MM.1S (cell line): ENCODE results near the gene F13A1.

ENCODE experiments used
- CTCF ChIP-seq: fragments of 300-600 bp; sonication (generic); IDR thresholded peaks from 2 replicates; pipeline ENCODE4 v1.5.1; 2016; ENCODE audit warnings: antibody characterized with exemption, low read length, mixed read lengths
- EZH2 ChIP-seq: fragments of 300-600 bp; sonication (generic); optimal IDR thresholded peaks from 2 replicates; pipeline ENCODE3; 2017; ENCODE audit warnings: low read depth, mild to moderate bottlenecking, antibody characterized with exemption, low read length, mixed read lengths

- TF ChIP-seq EZH2 (no peak), CTCF (no peak)
Measured at GRCh38 chr6:6154335-6154734, 166.1 kb downstream of the F13A1 start.
